ENCODE results near the gene PCDH9. TPM values are rescaled to one million over a fixed set of nuclear protein-coding genes. Genes with fewer than 3 reads are reported as not detected.

PCDH9 gene
- total RNA-seq, 1 donor from 2014 or later = 0.75 TPM

DNA sequence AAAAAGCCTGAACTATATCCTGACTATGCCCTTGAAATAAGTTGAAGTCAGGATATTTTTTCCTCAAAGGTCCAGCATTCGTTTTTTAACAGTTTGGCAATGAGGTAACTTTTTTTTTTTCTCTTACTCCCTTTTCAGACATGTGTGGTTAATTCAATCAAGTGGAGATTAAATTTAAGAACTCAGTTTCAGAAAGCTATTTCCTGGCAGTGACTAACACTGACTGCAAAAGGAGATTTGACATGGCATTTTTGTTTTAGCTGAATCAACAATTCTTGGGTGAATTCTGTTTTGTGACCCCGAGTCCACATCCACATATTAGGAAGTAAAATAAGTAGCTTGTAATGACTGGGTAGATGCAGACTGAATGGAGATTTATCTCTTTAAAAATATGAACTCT lies 716.4 kb downstream of the PCDH9 start:
- H3K4me3 ChIP-seq (ENCODE audit: low read depth, low read length) = no peak overlapping the region
- H3K27me3 ChIP-seq (ENCODE audit: control insufficient read depth, insufficient read depth, low read length) = no peaks in the 10 kb centered on the region
- no peak for DNase-seq (ENCODE audit: low read depth)
- TF ChIP-seq, protein P1, sequence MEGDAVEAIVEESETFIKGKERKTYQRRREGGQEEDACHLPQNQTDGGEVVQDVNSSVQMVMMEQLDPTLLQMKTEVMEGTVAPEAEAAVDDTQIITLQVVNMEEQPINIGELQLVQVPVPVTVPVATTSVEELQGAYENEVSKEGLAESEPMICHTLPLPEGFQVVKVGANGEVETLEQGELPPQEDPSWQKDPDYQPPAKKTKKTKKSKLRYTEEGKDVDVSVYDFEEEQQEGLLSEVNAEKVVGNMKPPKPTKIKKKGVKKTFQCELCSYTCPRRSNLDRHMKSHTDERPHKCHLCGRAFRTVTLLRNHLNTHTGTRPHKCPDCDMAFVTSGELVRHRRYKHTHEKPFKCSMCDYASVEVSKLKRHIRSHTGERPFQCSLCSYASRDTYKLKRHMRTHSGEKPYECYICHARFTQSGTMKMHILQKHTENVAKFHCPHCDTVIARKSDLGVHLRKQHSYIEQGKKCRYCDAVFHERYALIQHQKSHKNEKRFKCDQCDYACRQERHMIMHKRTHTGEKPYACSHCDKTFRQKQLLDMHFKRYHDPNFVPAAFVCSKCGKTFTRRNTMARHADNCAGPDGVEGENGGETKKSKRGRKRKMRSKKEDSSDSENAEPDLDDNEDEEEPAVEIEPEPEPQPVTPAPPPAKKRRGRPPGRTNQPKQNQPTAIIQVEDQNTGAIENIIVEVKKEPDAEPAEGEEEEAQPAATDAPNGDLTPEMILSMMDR (IDR thresholded peaks at IDR 0.05; ENCODE audit: insufficient read depth, low read length, poor library complexity, severe bottlenecking) = no peak
- no peaks in the 10 kb centered on the region for H3K36me3 ChIP-seq (ENCODE audit: control insufficient read depth, insufficient read depth, low read length)

DNA sequence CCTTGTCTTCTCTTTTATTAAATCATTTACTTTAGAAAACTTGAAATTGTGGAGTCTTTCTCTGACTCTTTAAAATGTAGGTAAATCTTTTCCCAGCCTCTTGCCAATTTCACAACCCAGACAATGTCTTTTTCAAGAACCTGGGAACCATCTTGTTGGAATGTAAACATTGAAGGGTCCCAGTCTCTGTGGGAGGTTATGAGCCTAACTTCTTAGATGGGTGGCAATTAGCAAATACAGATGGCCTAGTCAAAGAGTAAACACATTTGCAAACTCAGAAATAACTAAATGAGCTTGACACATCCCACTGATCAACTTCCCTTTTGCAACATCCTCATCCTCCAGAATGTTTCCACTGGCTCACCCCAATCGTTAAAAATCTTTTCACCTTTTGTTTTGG lies 721.0 kb downstream of the PCDH9 start:
- H3K27me3 ChIP-seq (ENCODE audit: control insufficient read depth, insufficient read depth, low read length) = no peaks in the 10 kb centered on the region
- H3K36me3 ChIP-seq (ENCODE audit: control insufficient read depth, insufficient read depth, low read length) = no peaks in the 10 kb centered on the region
- no peak overlapping the region for H3K4me3 ChIP-seq (ENCODE audit: low read depth, low read length)
- no peak for DNase-seq (ENCODE audit: low read depth)
- TF ChIP-seq, protein P1 (IDR thresholded peaks at IDR 0.05; ENCODE audit: insufficient read depth, low read length, poor library complexity, severe bottlenecking) = no peak

DNA sequence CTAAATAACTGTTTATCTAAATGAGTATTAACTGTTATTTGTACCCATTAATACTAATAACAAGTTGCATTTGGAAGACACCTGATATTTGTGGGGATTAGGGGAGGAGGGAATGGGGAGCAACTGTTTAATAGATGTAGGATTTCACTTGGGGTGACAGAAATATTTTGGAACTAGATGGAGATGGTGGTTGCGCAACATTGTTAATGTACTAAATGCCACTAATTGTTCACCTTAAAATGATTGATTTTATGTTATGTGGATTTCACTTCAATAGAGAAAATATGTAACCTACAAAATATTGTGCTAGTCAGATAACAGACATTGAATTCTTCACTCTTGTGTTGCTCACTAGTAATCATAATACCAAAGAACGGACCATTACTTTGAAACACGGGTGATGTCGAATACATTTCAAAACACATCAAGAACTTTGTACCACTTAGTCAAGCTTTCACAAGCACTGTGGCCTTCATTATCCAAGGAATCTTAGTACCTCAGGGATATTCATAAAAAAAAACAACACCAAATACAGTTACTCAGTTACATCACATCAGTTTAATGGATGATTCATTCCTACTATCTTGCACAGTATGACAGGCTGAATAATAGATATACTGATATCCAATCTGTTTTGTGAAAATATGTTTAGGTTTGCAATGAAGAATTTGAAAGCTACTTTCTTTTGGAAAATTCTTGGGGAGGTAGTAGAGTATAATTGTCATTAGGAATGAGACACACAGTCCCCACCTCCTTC lies 721.8 kb downstream of the PCDH9 start:
- TF ChIP-seq, protein P1 (IDR thresholded peaks at IDR 0.05; ENCODE audit: insufficient read depth, low read length, poor library complexity, severe bottlenecking) = no peak
- no peak overlapping the region for H3K4me3 ChIP-seq (ENCODE audit: low read depth, low read length)
- H3K36me3 ChIP-seq (ENCODE audit: control insufficient read depth, insufficient read depth, low read length) = no peaks in the 10 kb centered on the region
- no peak for DNase-seq (ENCODE audit: low read depth)
- H3K27me3 ChIP-seq (ENCODE audit: control insufficient read depth, insufficient read depth, low read length) = no peaks in the 10 kb centered on the region

DNA sequence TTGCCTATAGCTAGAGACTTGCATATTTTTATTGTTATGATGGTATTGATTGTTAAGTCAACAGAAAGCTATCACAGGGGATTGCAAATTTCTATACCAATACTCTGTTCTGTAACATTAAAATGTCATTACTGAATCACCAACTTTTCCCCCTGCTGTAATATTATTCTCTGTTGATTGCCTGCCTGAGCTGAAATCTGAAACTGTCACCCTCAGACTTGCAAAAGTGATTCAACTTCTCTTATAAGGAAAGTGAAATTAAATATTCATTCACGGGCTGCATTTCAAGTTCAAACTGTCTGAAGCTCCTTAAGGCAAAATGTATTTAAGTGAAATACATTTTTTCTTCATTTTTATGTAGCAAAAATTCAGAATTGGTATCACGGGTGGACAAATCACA lies 723.2 kb downstream of the PCDH9 start:
- Histone ChIP-seq H3K36me3 (ENCODE audit: control insufficient read depth, insufficient read depth, low read length) (no peaks in the 10 kb centered on the region), H3K27me3 (ENCODE audit: control insufficient read depth, insufficient read depth, low read length) (no peaks in the 10 kb centered on the region), H3K4me3 (ENCODE audit: low read depth, low read length) (no peak overlapping the region)
- no peak for DNase-seq (ENCODE audit: low read depth)
- TF ChIP-seq, protein P1 (IDR thresholded peaks at IDR 0.05; ENCODE audit: insufficient read depth, low read length, poor library complexity, severe bottlenecking) = no peak

DNA sequence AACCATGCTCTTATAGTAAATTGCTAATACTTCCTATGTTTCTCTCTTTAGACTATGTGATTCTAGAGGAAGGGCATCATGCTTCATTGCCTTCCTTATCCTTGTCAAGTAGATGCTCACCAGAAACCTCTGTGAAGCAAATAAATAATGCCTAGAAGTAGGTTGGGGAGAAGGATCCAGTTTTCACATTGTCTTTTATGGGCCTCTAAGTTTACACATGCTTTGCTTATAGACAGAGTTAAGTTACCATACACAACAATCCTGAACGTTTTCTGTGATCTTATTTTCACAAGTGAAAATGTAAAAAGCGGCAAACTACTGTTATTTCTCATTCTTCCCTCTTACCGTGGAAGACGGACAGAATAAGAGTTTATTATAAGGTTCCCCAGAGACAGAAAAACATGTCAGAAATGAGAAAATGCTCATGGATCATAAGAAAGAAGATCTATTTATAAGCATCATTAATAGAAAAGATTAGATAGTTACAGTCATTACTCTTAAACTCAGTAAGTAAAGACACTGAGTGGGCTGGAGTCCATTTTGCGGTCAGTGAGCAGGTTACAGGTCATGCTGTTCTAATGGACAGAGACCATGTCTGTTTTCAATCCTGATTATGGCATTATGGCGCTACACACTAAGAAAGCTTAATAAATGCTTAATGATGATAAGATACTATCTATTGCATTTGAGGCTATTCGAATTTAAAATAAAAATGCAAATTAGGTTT lies 723.9 kb downstream of the PCDH9 start:
- TF ChIP-seq, protein P1 (IDR thresholded peaks at IDR 0.05; ENCODE audit: insufficient read depth, low read length, poor library complexity, severe bottlenecking) = no peak
- no peaks in the 10 kb centered on the region for H3K36me3 ChIP-seq (ENCODE audit: control insufficient read depth, insufficient read depth, low read length)
- DNase-seq (ENCODE audit: low read depth) = no peak
- no peaks in the 10 kb centered on the region for H3K27me3 ChIP-seq (ENCODE audit: control insufficient read depth, insufficient read depth, low read length)
- H3K4me3 ChIP-seq (ENCODE audit: low read depth, low read length) = no peak overlapping the region

All from kidney epithelial cell (primary cell).